ENCODE data around the gene TP53TG5.
A peak's percentile ranks its signal among the peaks of the same experiment; 100 is the strongest.

- TF ChIP-seq, protein P1, sequence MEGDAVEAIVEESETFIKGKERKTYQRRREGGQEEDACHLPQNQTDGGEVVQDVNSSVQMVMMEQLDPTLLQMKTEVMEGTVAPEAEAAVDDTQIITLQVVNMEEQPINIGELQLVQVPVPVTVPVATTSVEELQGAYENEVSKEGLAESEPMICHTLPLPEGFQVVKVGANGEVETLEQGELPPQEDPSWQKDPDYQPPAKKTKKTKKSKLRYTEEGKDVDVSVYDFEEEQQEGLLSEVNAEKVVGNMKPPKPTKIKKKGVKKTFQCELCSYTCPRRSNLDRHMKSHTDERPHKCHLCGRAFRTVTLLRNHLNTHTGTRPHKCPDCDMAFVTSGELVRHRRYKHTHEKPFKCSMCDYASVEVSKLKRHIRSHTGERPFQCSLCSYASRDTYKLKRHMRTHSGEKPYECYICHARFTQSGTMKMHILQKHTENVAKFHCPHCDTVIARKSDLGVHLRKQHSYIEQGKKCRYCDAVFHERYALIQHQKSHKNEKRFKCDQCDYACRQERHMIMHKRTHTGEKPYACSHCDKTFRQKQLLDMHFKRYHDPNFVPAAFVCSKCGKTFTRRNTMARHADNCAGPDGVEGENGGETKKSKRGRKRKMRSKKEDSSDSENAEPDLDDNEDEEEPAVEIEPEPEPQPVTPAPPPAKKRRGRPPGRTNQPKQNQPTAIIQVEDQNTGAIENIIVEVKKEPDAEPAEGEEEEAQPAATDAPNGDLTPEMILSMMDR (IDR thresholded peaks at IDR 0.05) = no peak
- TF ChIP-seq POLR2A (IDR thresholded peaks at IDR 0.05) = peak; percentile 23 to 44
- peak in 1 of 2 donors; percentile 79 for TF ChIP-seq EP300 (IDR thresholded peaks at IDR 0.05)
Measured at GRCh38 chr20:45341939-45342854, 35.9 kb downstream of the TP53TG5 start.

Data from tibial nerve (tissue), 4 donors.